ENCODE results near the gene CACNA2D3.

CACNA2D3 gene

DNA sequence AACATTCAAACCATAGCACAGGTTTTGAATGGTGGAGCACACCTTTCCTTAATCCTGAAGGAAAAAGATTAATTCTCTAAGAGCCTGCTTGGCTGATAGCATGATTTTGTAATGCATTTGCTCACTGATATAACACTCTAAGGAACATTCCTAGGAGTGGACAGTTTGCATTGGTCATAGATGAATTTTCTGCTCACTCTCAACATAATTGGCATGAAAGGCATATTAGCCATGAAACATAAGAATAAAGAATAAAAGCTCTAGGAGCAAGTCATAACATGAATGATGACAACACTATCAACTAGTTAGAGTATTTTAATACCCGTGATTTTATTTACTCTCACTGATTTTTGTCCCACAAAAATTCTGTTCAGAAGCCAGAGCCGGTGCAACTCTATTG lies 839.8 kb downstream of the CACNA2D3 start:
- H3K9me3 ChIP-seq = no peaks in the 10 kb centered on the region
- intact Hi-C loops (cut with DNase I; ENCODE audit: low total_unique reads) = no loop called here
- H3K27me3 ChIP-seq = no peaks in the 10 kb centered on the region
- TF ChIP-seq, protein P1, sequence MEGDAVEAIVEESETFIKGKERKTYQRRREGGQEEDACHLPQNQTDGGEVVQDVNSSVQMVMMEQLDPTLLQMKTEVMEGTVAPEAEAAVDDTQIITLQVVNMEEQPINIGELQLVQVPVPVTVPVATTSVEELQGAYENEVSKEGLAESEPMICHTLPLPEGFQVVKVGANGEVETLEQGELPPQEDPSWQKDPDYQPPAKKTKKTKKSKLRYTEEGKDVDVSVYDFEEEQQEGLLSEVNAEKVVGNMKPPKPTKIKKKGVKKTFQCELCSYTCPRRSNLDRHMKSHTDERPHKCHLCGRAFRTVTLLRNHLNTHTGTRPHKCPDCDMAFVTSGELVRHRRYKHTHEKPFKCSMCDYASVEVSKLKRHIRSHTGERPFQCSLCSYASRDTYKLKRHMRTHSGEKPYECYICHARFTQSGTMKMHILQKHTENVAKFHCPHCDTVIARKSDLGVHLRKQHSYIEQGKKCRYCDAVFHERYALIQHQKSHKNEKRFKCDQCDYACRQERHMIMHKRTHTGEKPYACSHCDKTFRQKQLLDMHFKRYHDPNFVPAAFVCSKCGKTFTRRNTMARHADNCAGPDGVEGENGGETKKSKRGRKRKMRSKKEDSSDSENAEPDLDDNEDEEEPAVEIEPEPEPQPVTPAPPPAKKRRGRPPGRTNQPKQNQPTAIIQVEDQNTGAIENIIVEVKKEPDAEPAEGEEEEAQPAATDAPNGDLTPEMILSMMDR (IDR thresholded peaks at IDR 0.05) = no peak
- H3K36me3 ChIP-seq = no peaks in the 10 kb centered on the region
- H3K27ac ChIP-seq = no peak overlapping the region
- no peak overlapping the region for H3K4me3 ChIP-seq
- DNase-seq = no peak
- no peaks in the 10 kb centered on the region for H3K4me1 ChIP-seq

DNA sequence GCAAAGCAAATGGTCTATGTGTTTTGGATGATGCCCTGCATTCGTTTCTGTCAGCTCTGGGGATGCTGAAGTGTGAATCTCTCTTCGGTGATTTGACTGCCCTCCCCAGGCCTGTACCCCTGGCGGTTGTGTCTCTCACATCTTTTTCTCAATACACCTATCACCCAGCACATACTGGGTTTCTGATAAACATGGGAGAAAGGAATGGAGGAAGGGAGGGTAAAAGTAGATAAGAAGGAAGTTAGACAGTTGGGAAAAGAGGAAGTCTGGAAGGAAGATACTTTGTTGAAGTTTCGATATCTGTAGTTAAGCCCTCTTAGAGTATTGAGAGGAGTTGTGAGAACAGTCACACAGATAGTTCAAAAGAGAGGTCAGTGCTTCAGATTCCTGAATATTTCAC lies 841.3 kb downstream of the CACNA2D3 start:
- TF ChIP-seq, protein P1 (IDR thresholded peaks at IDR 0.05) = no peak
- no peak overlapping the region for H3K27ac ChIP-seq
- H3K27me3 ChIP-seq = no peaks in the 10 kb centered on the region
- no peak overlapping the region for H3K4me3 ChIP-seq
- no peaks in the 10 kb centered on the region for H3K36me3 ChIP-seq
- H3K9me3 ChIP-seq = no peaks in the 10 kb centered on the region
- intact Hi-C loops (cut with DNase I; ENCODE audit: low total_unique reads) = no loop called here
- H3K4me1 ChIP-seq = no peaks in the 10 kb centered on the region
- no peak for DNase-seq

DNA sequence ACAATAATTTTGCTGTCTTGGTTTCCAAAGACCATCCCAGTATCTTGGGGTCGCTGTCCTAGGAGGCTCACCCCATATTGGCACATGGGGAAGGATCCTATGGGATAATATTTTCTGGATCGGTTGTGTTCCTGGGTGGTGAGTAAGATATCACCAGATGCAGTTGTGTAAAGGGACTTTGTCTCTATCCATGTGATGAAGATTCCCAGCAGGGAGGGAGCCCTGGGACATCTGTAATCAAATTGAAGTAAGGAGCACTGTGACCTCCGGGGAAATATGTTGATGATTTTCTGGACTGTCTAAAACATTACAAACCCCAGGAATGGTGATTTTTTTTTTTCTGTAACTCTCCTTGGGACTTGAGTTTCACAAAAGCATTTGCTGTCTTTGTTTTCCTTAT lies 841.7 kb downstream of the CACNA2D3 start:
- H3K27ac ChIP-seq = no peak overlapping the region
- H3K36me3 ChIP-seq = no peaks in the 10 kb centered on the region
- intact Hi-C loops (cut with DNase I; ENCODE audit: low total_unique reads) = no loop called here
- no peaks in the 10 kb centered on the region for H3K9me3 ChIP-seq
- TF ChIP-seq, protein P1 (IDR thresholded peaks at IDR 0.05) = no peak
- no peak overlapping the region for H3K4me3 ChIP-seq
- no peaks in the 10 kb centered on the region for H3K4me1 ChIP-seq
- no peak for DNase-seq
- no peaks in the 10 kb centered on the region for H3K27me3 ChIP-seq

DNA sequence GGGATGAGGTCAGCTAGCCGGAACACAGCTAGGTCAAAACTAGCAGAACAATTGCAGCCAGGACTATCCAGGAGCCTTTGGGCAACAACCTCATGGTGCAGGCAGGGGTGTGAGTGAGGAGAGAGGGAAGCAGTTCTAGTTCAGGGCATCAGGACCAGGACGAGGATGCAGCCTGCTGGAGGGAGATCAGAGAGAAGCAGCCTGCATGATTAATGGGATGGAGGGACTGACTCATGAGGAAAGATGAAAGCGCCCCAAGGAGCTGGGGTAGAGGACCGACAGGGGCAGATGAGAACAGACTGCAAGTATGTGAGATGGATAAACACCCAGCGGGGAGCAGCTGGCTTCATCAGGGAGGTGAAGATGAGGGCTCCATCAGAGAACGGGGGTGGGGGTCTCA lies 843.4 kb downstream of the CACNA2D3 start:
- Histone ChIP-seq H3K36me3 (no peaks in the 10 kb centered on the region), H3K4me3 (no peak overlapping the region), H3K27me3 (no peaks in the 10 kb centered on the region), H3K4me1 (no peaks in the 10 kb centered on the region), H3K27ac (no peak overlapping the region), H3K9me3 (no peaks in the 10 kb centered on the region)
- intact Hi-C loops (cut with DNase I; ENCODE audit: low total_unique reads) = no loop called here
- TF ChIP-seq, protein P1 (IDR thresholded peaks at IDR 0.05) = no peak
- no peak for DNase-seq

DNA sequence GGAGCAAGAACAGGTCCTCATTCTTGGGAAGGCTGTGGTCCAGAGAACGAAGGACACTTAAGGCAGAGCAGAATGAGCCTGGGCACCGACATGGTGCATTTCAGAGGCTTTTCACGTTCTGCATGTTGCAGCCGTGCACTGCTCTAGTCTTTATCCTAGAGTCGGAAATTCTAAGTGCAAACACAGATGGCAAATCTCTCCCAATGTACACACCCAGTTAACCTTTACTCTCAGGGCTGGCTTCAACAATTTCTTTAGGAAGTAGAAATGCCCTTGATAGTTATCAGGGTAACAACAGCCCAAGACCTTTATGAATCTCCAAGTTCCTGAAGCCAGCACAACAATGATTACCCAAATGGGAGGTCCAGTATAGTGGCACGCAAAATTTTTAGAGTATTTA lies 844.6 kb downstream of the CACNA2D3 start:
- Histone ChIP-seq H3K27ac (no peak overlapping the region), H3K27me3 (no peaks in the 10 kb centered on the region), H3K9me3 (no peaks in the 10 kb centered on the region), H3K4me3 (no peak overlapping the region), H3K4me1 (no peaks in the 10 kb centered on the region), H3K36me3 (no peaks in the 10 kb centered on the region)
- DNase-seq = no peak
- TF ChIP-seq, protein P1 (IDR thresholded peaks at IDR 0.05) = no peak
- intact Hi-C loops (cut with DNase I; ENCODE audit: low total_unique reads) = no loop called here

DNA sequence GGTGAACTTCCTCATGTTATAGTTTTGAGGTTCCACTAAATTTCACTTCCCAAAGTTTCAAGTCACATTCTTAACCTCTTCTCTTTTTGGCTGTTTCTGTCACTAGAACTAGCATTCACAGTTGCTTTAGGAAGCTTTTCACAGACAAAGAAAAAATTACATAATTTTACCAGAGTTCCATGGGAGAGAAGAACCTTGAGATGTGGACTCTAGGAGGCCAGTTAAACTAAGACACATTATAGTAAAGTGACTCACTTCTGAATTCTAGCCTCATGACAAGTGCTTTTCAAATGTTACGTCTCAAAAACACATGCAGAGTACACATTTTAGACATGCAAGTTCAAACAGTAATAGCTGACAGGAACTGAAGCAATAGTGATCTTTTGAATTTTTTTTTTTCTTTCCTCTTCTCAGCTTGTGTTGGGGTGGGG lies 845.4 kb downstream of the CACNA2D3 start:
- Histone ChIP-seq H3K4me3 (no peak overlapping the region), H3K27ac (no peak overlapping the region), H3K36me3 (no peaks in the 10 kb centered on the region), H3K4me1 (no peaks in the 10 kb centered on the region), H3K27me3 (no peaks in the 10 kb centered on the region), H3K9me3 (no peaks in the 10 kb centered on the region)
- TF ChIP-seq, protein P1 (IDR thresholded peaks at IDR 0.05) = no peak
- DNase-seq = no peak
- intact Hi-C loops (cut with DNase I; ENCODE audit: low total_unique reads) = no loop called here
